Islet of Langerhans (tissue), 1 donor: ENCODE results near the gene SETD5.

Source experiments
- FAIRE-seq: peaks from one replicate; lab custom pipeline; 2011; peaks lifted over from hg19 to GRCh38; lab: Jason Lieb, UNC

The SETD5 gene

DNA sequence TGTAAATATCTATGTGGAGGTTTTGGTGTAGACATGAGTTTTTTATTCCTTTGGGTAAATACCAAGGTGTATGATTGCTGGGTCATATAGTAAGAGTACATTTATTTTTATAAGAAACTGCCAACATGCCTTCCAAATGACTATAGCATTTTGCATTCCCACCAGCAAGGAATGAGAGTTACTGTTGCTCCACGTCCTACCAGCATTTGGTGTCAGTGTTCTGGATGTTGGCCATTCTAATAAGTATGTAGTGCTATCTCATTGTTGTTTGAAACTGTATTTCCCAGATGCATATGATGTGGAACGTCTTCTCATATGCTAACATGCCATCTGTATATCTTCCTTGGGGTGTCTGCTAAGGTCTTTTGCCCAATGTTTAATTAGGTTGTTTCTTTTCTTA, 117.5 kb downstream of the SETD5 start:
- no peak for FAIRE-seq

DNA sequence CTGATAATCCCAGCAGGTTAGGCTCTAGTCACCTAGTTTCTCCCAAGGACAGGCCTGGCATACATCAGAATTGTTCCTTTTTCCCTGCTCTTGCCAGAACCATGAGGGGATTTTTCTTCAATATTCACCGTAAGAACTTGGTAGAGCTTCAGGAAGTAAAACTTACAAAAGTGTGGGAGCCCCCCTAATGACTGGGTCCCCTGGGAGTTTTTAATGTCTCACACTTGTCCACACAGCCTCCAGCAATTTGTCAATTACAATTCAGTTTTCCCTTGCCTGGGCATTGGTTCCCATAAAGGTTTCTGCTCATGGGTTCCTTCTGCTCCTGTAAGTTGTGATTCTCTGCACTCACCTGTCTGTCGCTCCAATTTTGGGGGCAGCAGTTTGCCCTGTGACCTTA, 127.7 kb downstream of the SETD5 start:
- FAIRE-seq = no peak
